HG02588 (cell line): ENCODE measurements around the gene PLEKHO1.
"Not testable (repeated sequence)": the region's sequence is repeated elsewhere in the genome, so short reads cannot be mapped to it uniquely, and the experiment has no call there.

Source experiments
- ATAC-seq: cut with Tn5 transposase; IDR thresholded peaks from one replicate; pipeline ENCODE4 v1.9.1; 2021; ENCODE audit warnings: mild to moderate bottlenecking, moderate library complexity; ENCODE audit not compliant: unreplicated experiment

The PLEKHO1 gene

DNA sequence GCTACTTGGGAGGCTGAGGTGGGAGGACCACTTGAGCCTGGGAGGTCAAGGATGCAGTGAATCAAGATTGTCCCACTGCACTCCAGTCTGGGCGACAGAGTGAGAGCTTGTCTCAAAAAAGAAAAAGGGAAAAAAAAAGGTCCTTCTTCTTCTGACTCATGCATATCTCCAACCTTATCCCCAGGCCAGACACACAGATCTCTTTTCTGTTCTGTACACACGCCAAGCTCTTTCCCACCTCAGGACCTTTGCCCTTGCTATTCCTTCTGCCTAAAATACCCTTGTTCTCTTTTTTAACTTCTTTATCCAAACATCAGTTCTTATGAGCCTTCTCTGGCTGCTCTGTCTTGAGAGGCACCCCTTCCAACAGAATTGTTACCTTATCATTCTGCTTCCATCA lies 22.1 kb downstream of the PLEKHO1 start:
- no peak for ATAC-seq

DNA sequence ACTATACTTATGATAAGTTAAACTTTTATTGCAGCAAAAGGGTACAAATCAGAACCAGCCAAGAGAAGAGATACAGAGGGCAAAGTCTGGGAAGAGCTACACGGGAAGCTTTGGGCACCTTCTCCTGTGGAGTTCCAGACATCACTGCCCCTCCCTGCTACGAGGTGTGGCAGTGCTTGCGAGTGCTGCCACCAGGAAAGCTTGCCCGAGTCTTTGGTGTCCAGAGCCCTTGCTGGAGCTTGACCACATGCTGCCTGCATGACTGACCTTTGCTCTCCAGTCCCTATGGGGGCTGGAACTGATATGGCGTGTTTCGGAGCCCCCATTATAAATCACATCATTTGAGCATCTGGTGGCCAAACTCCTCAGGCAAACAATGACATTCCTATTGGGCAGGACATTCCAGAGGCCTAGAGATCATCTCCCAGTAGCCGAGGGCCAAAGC lies 23.4 kb downstream of the PLEKHO1 start:
- no peak for ATAC-seq

DNA sequence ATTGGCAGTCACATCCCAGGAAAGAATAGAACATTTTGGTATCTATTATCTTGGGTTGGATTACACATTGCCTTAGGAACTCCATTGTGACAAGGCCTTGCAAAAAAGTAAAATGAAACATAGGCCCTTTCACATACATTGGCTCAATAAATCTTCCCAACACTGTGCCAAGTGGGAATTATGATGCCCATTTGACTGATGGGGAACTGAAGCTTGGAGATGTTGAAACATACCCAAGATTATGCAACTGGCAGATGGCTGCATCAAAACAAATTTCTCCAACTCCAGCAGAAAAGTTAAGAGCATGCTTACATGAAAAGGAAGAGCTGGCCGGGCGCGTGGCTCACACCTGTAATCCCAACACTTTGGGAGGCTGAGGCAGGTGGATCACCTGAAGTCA lies 26.9 kb downstream of the PLEKHO1 start:
- no peak for ATAC-seq

DNA sequence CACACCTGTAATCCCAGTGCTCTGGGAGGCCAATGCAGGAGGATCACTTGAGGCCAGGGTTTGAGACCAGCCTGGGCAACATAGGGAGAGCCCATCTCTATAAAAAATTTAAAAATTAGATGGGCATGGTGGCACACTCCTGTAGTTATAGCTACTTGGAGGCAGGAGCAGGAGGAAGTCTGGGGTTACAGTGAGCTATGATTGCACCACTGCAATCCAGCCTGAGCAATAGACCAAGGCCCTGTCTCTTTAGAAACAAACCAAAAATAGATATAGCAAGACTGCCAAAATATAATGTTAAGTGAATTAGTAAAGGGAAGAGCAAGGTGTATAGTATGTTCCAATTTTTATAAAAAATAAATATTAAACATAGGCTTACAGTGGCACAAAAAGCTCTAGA lies 28.8 kb downstream of the PLEKHO1 start:
- no peak for ATAC-seq

DNA sequence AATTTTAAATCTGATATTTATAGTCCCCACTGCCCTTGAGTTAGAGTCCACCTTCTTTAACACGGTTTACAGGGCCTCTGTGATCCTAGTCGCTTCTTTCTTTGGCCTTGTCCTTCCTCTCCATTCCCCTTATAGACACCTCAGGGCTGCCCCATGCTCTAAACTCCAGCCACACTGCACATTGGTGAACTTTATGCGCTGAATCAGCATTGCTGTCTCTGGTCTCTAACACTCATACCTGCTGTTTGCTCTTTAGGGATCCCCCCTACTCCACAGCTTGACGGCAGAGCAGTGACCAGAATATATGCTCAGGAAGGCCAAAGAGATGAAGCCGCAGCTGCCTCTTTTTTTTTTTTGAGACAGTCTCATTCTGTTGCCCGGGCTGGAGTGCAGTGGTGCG lies 30.2 kb downstream of the PLEKHO1 start:
- ATAC-seq: no peak

DNA sequence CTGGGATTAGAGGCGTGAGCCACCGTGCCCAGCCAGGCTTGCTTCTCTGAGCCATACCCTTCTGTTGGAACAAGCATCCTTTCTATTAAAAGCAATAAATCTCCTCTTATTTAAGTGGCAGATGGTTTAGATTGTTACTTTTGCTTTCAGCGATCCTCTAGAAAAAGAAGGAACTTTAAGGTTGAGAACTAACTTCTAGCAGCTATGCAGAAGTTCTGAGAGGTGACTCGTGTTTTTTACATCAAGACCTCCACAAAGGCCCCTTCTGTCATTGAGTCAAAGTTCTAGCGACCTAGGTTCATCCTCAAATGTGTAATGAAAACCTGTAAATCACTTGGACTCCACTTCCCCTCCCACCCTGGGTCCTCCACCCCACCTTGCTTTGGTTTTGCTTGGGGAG lies 30.8 kb downstream of the PLEKHO1 start:
- no peak for ATAC-seq

DNA sequence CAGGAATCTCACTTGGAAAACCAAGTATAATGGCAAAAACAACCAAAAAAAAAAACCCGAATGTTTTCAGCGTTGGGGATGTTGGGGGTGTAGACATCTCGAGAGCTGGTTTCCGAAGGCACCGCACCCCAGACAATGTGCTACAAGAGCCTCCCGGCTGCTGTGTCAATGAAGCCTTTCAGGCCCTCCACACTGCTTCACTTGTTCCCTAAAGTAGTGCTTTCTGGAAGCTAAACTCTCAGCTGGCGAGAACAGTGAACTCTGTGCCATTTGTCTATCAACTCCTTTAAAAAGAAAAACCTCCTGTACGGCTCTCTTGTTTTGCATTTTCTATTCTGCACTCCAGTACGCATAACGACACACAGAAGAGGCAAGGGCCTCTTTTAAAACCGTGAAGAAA lies 32.5 kb downstream of the PLEKHO1 start:
- no peak for ATAC-seq

DNA sequence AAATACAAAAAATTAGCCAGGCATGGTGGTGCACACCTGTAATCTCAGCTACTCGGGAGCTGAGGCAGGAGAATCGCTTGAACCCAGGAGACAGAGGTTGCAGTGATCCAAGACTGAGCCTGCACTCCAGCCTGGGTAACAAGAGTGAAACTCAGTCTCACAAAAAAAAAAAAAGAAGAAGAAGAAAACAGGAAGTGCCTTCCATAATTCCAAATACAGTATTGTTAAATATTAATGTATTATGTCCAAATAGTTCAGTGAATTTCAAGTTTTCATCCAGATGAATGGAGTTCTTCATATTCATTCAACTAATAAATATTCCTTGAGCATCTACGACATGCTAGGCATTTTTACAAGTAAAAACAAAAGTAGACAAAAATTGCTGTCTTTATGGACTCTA lies 33.3 kb downstream of the PLEKHO1 start:
- ATAC-seq: no peak

DNA sequence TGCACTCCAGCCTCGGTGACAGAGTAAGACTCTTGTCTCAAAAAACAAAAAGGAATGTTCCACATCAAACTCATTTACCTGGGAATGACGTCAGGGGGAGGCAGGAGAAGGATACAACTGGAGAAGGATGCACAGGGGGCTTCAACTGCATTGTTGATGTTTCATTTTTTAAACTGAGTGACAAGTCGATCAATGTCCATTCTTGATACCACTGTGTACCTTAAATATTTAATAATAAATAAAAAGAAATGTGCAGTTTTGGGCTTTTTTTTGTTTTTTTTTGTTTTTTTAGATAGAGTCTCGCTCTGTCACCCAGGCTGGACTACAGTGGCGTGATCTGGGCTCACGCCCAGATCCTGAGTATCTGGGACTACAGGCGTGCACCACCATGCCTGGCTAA lies 35.8 kb downstream of the PLEKHO1 start:
- ATAC-seq: no peak

DNA sequence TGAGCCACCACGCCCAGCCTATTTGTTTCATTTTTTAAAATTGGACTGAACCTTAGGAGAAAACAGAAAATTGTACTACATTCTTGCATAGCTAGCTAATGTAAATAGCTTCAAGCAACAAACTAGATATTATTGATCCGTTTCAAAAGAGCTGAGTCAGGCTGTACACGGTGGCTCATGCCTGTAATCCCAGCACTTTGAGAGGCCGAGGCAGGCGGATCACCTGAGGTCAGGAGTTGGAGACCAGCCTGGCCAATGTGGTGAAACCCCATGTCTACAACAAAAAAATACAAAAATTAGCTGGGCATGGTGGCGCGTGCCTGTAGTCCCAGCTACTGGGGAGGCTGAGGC lies 36.7 kb downstream of the PLEKHO1 start:
- ATAC-seq: not testable (repeated sequence)

DNA sequence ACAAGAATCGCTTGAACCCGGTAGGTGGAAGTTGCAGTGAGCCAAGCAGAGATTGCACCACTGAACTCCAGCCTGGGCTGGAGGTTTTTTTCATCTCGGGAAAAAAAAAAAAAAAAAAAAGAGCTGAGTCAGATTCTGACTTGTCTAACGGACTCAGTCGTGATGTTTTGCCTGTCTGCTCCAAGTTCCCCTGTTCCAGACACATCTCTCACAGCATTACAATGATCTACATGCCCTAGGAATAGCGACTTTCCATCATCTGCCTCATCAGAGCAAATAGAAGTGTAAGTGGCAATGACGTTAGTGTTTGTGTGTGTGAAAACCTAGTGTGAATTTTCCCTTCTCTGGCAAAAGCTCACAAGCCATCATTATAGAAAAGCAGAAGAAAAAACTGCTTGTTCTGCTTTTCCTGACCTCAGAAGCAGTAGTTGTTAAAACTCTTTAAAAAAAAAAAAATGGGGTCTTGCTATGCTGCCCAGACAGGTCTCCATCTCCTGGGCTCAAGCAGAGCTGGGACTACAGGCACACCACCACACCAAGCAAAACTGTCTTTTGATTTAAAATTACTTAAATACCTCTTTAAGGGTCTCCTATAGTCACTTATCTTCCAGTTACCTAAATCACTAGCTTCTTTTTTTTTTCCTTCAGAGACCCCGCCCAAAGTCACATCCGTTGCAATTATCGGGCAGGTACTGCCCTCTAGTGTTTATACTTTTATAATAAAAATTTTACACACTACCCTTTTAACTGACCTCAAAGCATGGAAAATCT lies 37.3 kb downstream of the PLEKHO1 start:
- no peak for ATAC-seq

DNA sequence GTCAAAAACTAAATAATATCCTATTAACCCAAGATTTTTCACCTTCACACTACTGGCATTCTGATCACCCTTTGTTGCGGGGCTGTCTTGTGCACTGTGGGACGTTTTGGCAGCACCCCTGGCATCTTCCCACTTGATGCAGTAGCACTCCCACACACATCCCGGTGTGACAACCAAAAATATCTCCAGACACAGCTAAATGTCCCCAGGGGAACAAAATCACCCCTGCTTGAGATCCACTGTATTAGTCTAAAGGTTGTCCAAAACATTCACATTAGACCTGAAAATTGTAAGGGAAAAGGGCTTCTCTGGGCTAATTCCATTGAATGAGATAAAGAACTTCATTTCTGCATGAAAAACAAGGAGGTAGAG lies 37.8 kb downstream of the PLEKHO1 start:
- ATAC-seq: no peak

DNA sequence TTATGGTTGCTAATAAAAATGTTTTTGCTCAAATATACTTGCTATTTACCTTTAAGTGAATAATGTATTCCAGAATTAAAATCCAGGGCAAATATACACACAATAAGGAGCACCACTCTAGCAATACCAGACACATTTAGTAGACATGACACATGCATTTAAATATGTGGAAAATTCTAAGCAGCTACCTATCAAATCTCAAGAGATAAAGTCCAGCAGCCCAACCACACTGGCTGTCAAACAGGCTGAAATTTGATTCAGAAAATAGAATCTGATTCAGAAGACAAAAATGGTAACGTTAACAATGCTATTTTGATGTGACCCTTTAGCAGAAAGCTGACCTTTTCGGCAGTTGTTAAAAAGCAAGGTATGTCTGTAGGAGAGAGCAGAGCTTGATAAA lies 42.3 kb downstream of the PLEKHO1 start:
- ATAC-seq: no peak

DNA sequence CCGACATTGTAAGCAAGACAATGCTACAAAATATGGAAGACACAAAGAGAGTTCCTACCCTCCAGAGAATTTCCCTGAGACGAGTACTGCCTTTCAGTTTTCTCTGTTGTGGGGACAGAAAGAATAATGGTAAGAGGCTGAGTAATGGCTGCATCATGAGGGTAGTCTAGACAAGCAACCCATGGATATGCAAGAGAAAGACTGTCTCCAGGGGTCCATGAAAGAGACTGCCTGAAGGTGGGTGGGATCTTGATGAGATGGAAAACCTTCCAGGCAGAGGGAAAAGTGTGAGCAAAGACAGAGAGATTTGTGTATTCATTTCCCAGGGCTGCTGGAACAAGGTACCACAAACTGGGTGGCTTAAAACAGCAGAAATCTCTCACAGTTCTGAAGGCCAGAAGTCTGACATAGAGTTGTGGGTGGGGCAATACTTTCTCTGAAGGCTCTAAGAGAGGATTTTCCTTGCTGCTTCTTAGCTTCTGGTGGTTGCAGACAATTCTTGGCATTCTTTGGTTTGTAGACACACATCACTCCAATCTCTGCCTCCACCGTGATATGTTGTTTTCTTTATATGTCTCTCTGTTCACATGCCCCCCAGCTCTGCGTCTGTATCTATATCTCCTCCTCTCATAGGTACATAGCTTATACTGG lies 44.8 kb downstream of the PLEKHO1 start:
- ATAC-seq: no peak

DNA sequence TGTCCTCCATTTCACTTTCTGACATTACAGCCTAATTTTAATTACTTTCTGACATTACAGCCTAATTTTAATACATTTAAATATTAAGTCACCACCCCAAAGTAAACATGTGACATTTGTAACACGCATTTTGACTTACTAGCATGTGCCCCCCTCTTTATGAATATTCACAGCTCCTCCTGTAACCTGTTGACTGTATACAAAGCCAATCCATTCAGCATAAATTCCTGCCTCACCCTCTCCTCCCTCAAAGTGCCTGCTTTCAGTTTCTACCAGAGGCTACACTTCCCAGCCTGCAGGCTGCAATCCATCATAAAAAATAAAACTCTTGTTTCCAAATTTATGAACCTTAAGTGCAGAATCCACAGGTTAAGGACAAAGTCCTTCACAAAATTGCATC lies 46.7 kb downstream of the PLEKHO1 start:
- ATAC-seq: no peak

DNA sequence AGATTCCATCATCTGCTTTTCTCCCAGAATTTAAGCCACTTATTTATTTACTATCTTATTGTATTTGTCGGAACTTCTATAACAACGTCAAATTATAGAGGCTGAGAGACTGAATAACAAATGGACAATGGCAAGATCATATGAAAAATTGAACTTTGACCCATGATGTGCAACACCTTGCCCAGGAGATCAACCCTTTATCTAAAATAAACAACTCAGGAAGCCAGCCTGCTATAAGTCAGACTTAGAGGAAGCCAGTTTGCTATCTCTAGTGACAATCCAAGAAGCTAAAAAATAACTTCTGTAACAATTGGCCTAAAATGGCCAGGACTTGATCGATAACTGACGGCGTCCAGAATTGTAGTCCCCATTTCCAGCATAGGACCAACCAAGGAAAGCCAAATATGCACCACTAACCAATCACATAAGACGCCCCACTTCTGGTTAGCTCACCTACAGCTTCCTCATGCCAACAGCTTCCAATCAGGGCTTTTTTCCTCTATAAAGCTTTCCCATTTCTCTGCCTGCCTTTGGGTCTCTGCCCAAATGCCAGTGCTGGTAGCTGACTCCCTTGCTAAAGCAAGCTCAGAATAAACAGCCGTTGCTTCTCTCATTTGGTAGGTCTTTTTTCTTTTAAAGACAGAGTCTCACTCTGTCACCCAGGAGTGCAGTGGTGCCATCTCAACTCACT lies 57.7 kb downstream of the PLEKHO1 start:
- no peak for ATAC-seq

DNA sequence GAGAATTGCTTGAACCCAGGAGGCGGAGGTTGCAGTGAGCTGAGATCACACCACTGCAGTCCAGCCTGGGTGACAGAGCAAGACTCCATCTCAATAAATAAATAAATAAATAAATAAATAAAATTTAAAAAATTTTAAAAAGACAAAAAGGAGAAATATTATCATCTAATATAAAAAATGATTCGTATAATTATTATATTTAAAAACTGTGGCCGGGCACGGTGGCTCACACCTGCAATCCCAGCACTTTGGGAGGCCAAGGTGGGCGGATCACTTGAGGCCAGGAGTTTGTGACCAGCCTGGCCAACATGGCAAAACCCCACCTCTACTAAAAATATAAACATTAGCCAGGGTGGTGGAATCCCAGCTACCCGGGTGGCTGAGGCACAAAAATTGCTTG lies 58.7 kb downstream of the PLEKHO1 start:
- not testable (repeated sequence) for ATAC-seq
